ENCODE measurements around the gene ABCC11.

The ABCC11 gene

GRCh38 chr16:48217708-48218107 lies 29.6 kb downstream of the ABCC11 start:
- DNase-seq (ENCODE audit: extremely low spot score) = no peak
- TF ChIP-seq CTCF (IDR thresholded peaks at IDR 0.05; ENCODE audit: control extremely low read depth, extremely low read depth, low read depth, missing control alignments) = no peak
- POLR2A ChIA-PET = no interaction called here
- CTCF ChIA-PET = interaction anchor here (1.5 kb wide), 1 partner anchor 406 kb away, joined by 4 read pairs; no protein-coding TSS in a partner anchor

GRCh38 chr16:48215738-48216137 lies 31.6 kb downstream of the ABCC11 start:
- no peak for DNase-seq (ENCODE audit: extremely low spot score)
- ChIA-PET CTCF (interaction anchor here (1.1 kb wide), 1 partner anchor 14 kb away, joined by 3 read pairs; no protein-coding TSS in a partner anchor), POLR2A (no interaction called here)
- no peak for TF ChIP-seq CTCF (IDR thresholded peaks at IDR 0.05; ENCODE audit: control extremely low read depth, extremely low read depth, low read depth, missing control alignments)

GRCh38 chr16:48212033-48212432 lies 35.3 kb downstream of the ABCC11 start:
- ChIA-PET CTCF (interaction anchor here (1.1 to 2.5 kb wide), 6 partner anchors 8 to 418 kb away, joined by 3 to 9 read pairs (median 4); no protein-coding TSS in a partner anchor), POLR2A (no interaction called here)
- no peak for DNase-seq (ENCODE audit: extremely low spot score)
- TF ChIP-seq CTCF (IDR thresholded peaks at IDR 0.05; ENCODE audit: control extremely low read depth, extremely low read depth, low read depth, missing control alignments) = no peak

GRCh38 chr16:48210747-48211146 lies 36.6 kb downstream of the ABCC11 start:
- no peak for TF ChIP-seq CTCF (IDR thresholded peaks at IDR 0.05; ENCODE audit: control extremely low read depth, extremely low read depth, low read depth, missing control alignments)
- no peak for DNase-seq (ENCODE audit: extremely low spot score)
- ChIA-PET POLR2A (no interaction called here), CTCF (interaction anchor here (1.1 to 1.7 kb wide), 5 partner anchors 8 to 412 kb away, joined by 3 to 5 read pairs (median 4); no protein-coding TSS in a partner anchor)

GRCh38 chr16:48206594-48207242 lies 40.6 kb downstream of the ABCC11 start:
- no peak for TF ChIP-seq CTCF (IDR thresholded peaks at IDR 0.05; ENCODE audit: control extremely low read depth, extremely low read depth, low read depth, missing control alignments)
- ChIA-PET POLR2A (no interaction called here), CTCF (interaction anchor here (0.8 to 1.4 kb wide), 5 partner anchors 11 to 21 kb away, joined by 3 to 4 read pairs (median 3); no protein-coding TSS in a partner anchor)
- DNase-seq (ENCODE audit: extremely low spot score) = no peak

GRCh38 chr16:48204825-48205151 lies 42.6 kb downstream of the ABCC11 start:
- POLR2A ChIA-PET = no interaction called here
- no peak for TF ChIP-seq CTCF (IDR thresholded peaks at IDR 0.05; ENCODE audit: control extremely low read depth, extremely low read depth, low read depth, missing control alignments)
- CTCF ChIA-PET = no interaction called here

More at GRCh38 chr16:48204825-48205151, 42.6 kb downstream of the ABCC11 start:
- DNase-seq (ENCODE audit: extremely low spot score) = no peak
